Natural killer cell (primary cell): ENCODE results near the gene ZFR. TPM values are rescaled to one million over a fixed set of nuclear protein-coding genes. Genes with fewer than 3 reads are reported as not detected.
"Not testable (repeated sequence)": the region's sequence is repeated elsewhere in the genome, so short reads cannot be mapped to it uniquely, and the experiment has no call there.

Experiments used
- ATAC-seq, 3 donors: fragments of 150-1000 bp in 2 of 3; fragments of 200-7000 bp in 1 of 3; cut with Tn5 transposase; 1 replicate in 1 of 3; 2 replicates in 2 of 3; pipeline ENCODE4 v1.10.0; 2021; ENCODE audit warnings: mild to moderate bottlenecking in 2 of 3, moderate library complexity in 2 of 3
- DNase-seq, 2 donors: peaks; one replicate each; pipeline versions ENCODE4 v3.0.0 to v3.0.0-alpha.2; 2013 to 2021; ENCODE audit warnings: mixed read lengths in 1 of 2
- H3K27ac ChIP-seq: one replicate; pipeline ENCODE4 v1.5.1; 2013; ENCODE audit warnings: mild to moderate bottlenecking, low read length
- H3K27me3 ChIP-seq: one replicate; pipeline ENCODE4 v1.6.1; 2013; ENCODE audit warnings: low read length; ENCODE audit not compliant: control insufficient read depth, insufficient read depth
- H3K36me3 ChIP-seq: one replicate; pipeline ENCODE4 v1.6.1; 2013; ENCODE audit warnings: low read length; ENCODE audit not compliant: control insufficient read depth, insufficient read depth
- H3K4me1 ChIP-seq: one replicate; pipeline ENCODE4 v1.6.1; 2013; ENCODE audit warnings: low read length; ENCODE audit not compliant: control insufficient read depth, insufficient read depth
- H3K4me3 ChIP-seq: one replicate; pipeline ENCODE4 v1.5.1; 2013; ENCODE audit warnings: low read length
- H3K9me3 ChIP-seq: one replicate; pipeline ENCODE4 v1.6.1; 2013; ENCODE audit warnings: low read length; ENCODE audit not compliant: control insufficient read depth, insufficient read depth
- H3K27ac Mint-ChIP-seq, 2 donors: one replicate each; pipeline ENCODE4 v1.8.0; 2022; ENCODE audit warnings: mild to moderate bottlenecking in 2 of 2, mixed read lengths in 2 of 2, moderate library complexity in 1 of 2
- H3K27me3 Mint-ChIP-seq, 2 donors: one replicate each; pipeline ENCODE4 v1.8.0; 2022; ENCODE audit warnings: low read depth in 2 of 2, mixed read lengths in 2 of 2
- H3K36me3 Mint-ChIP-seq: one replicate; pipeline ENCODE4 v1.8.0; 2022; ENCODE audit warnings: mixed read lengths
- H3K4me1 Mint-ChIP-seq, 2 donors: one replicate each; pipeline ENCODE4 v1.8.0; 2022; ENCODE audit warnings: mixed read lengths in 2 of 2
- H3K4me3 Mint-ChIP-seq: one replicate; pipeline ENCODE4 v1.8.0; 2022; ENCODE audit warnings: mild to moderate bottlenecking, moderate library complexity, mixed read lengths
- H3K9me3 Mint-ChIP-seq, 2 donors: one replicate each; pipeline ENCODE4 v1.8.0; 2022; ENCODE audit warnings: mixed read lengths in 2 of 2
- CTCF ChIP-seq: fragments of 200-600 bp; IDR thresholded peaks from one replicate; pipeline ENCODE4 v1.8.0; 2022; ENCODE audit warnings: antibody characterized with exemption
- WGBS: methylation state at CpG from one replicate; pipeline ENCODE4 v1.1.7; 2013; ENCODE audit warnings: missing lambda C conversion rate; ENCODE audit not compliant: insufficient coverage; 5-methylcytosine and 5-hydroxymethylcytosine counted together
- intact Hi-C: fragments of 100-400 bp; cut with micrococcal nuclease; formaldehyde crosslinking; loops from one replicate; pipeline ENCODE4 v1.14.2; 2022
- total RNA-seq, 4 donors: library from RNA; stranded (reverse); fragments of 120-200 nt in 1 of 4; gene quantifications; one replicate each; pipeline versions ENCODE4 v1.2.3 to v1.2.4, GENCODE V29; 2013 to 2022

The ZFR gene
- total RNA-seq, 3 donors from 2014 or later (not counting 1 experiment from before 2014, with no cell fraction given) = 62.7 to 70.8 (median 62.7) TPM

GRCh38 chr5:32379421-32379820, 65.1 kb downstream of the ZFR start:
- Histone ChIP-seq H3K36me3 (peaks cover 57% of the 10 kb centered on the region), H3K4me1 (no peaks in the 10 kb centered on the region), H3K27ac (no peak overlapping the region), H3K9me3 (no peaks in the 10 kb centered on the region), H3K27me3 (no peaks in the 10 kb centered on the region), H3K4me3 (no peak overlapping the region)
- Mint-ChIP-seq H3K4me1 (peaks cover 0 to 3% of the 10 kb centered on the region in 2 donors), H3K9me3 (no peaks in the 10 kb centered on the region), H3K36me3 (peaks cover under 1% of the 10 kb centered on the region), H3K27me3 (no peaks in the 10 kb centered on the region), H3K27ac (peak overlapping the region; percentile 52 to 60), H3K4me3 (no peak overlapping the region)
- DNase-seq (no peak), ATAC-seq (no peak)
- intact Hi-C loops = no loop called here
- no peak for TF ChIP-seq CTCF

GRCh38 chr5:32378966-32379365, 65.6 kb downstream of the ZFR start:
- Histone ChIP-seq H3K9me3 (no peaks in the 10 kb centered on the region), H3K4me1 (no peaks in the 10 kb centered on the region), H3K4me3 (no peak overlapping the region), H3K27me3 (no peaks in the 10 kb centered on the region), H3K27ac (no peak overlapping the region), H3K36me3 (peaks cover 55% of the 10 kb centered on the region)
- DNase-seq (no peak), ATAC-seq (no peak)
- H3K36me3 Mint-ChIP-seq = no peaks in the 10 kb centered on the region
- H3K27me3 Mint-ChIP-seq = no peaks in the 10 kb centered on the region
- H3K27ac Mint-ChIP-seq = peak overlapping the region; percentile 52 to 60
- no peak overlapping the region for H3K4me3 Mint-ChIP-seq
- TF ChIP-seq CTCF = no peak
- no peaks in the 10 kb centered on the region for H3K9me3 Mint-ChIP-seq
- intact Hi-C loops = no loop called here
- H3K4me1 Mint-ChIP-seq = peaks cover 0 to 3% of the 10 kb centered on the region in 2 donors
- WGBS = 75% methylated on average over 4 of the region's 5 CpGs

- WGBS = 94% methylated on average over 8 of the region's 8 CpGs
- Histone ChIP-seq H3K4me1 (no peaks in the 10 kb centered on the region), H3K27me3 (no peaks in the 10 kb centered on the region), H3K4me3 (no peak overlapping the region), H3K9me3 (no peaks in the 10 kb centered on the region), H3K27ac (no peak overlapping the region), H3K36me3 (peaks cover 32% of the 10 kb centered on the region)
- Mint-ChIP-seq H3K4me3 (no peak overlapping the region), H3K9me3 (no peaks in the 10 kb centered on the region), H3K4me1 (peaks cover 4 to 14% of the 10 kb centered on the region in 2 donors), H3K36me3 (peaks cover 11% of the 10 kb centered on the region), H3K27ac (no peak overlapping the region), H3K27me3 (no peaks in the 10 kb centered on the region)
- DNase-seq = no peak
- TF ChIP-seq CTCF = no peak
- intact Hi-C loops = no loop called here
- no peak for ATAC-seq
Observed at GRCh38 chr5:32369542-32370155, 74.9 kb downstream of the ZFR start.

- Histone ChIP-seq H3K4me1 (no peaks in the 10 kb centered on the region), H3K4me3 (no peak overlapping the region), H3K36me3 (peaks cover 32% of the 10 kb centered on the region), H3K27ac (no peak overlapping the region), H3K27me3 (no peaks in the 10 kb centered on the region), H3K9me3 (no peaks in the 10 kb centered on the region)
- peak overlapping the region in 1 of 2 donors; percentile 39 for H3K27ac Mint-ChIP-seq
- H3K4me3 Mint-ChIP-seq = no peak overlapping the region
- peaks cover 11% of the 10 kb centered on the region for H3K36me3 Mint-ChIP-seq
- no peaks in the 10 kb centered on the region for H3K27me3 Mint-ChIP-seq
- DNase-seq = no peak
- peaks cover 4 to 14% of the 10 kb centered on the region in 2 donors for H3K4me1 Mint-ChIP-seq
- TF ChIP-seq CTCF = no peak
- intact Hi-C loops = no loop called here
- no peak for ATAC-seq
- no peaks in the 10 kb centered on the region for H3K9me3 Mint-ChIP-seq
- WGBS = 100% methylated on average over 2 of the region's 4 CpGs
Observed at GRCh38 chr5:32369032-32369431, 75.5 kb downstream of the ZFR start.

- H3K27me3 ChIP-seq, intact Hi-C loops, H3K27ac ChIP-seq, ATAC-seq, H3K9me3 Mint-ChIP-seq, H3K9me3 ChIP-seq, H3K27me3 Mint-ChIP-seq, H3K4me1 ChIP-seq, DNase-seq, H3K4me3 ChIP-seq, H3K4me3 Mint-ChIP-seq, H3K27ac Mint-ChIP-seq: not testable (repeated sequence)
- WGBS = 92% methylated on average over 1 of the region's 6 CpGs
- Mint-ChIP-seq H3K4me1 (peaks cover 4 to 13% of the 10 kb centered on the region in 2 donors), H3K36me3 (peaks cover 22% of the 10 kb centered on the region)
- H3K36me3 ChIP-seq = peaks cover 42% of the 10 kb centered on the region
Observed at GRCh38 chr5:32367271-32367670, 77.3 kb downstream of the ZFR start.
